Measurements from ENCODE around the gene GALNT10.

Gene GALNT10

GRCh38 chr5:154273963-154274827 is 83.7 kb downstream of the GALNT10 start:
- H3K4me3 Mint-ChIP-seq: no peak overlapping the region
- no peak for DNase-seq (ENCODE audit: low spot score in 2 of 2)
- ATAC-seq: no peak
- no peaks in the 10 kb centered on the region for H3K36me3 Mint-ChIP-seq
- H3K9me3 Mint-ChIP-seq: no peaks in the 10 kb centered on the region
- H3K27ac Mint-ChIP-seq: no peak overlapping the region
- H3K4me1 Mint-ChIP-seq: peaks cover 64% of the 10 kb centered on the region

GRCh38 chr5:154274828-154275185 is 84.3 kb downstream of the GALNT10 start:
- Mint-ChIP-seq H3K27ac (no peak overlapping the region), H3K4me3 (no peak overlapping the region), H3K4me1 (peaks cover 58% of the 10 kb centered on the region), H3K36me3 (no peaks in the 10 kb centered on the region), H3K9me3 (no peaks in the 10 kb centered on the region)
- no peak for ATAC-seq
- DNase-seq (ENCODE audit: low spot score in 2 of 2): no peak

GRCh38 chr5:154275566-154275965 is 85.0 kb downstream of the GALNT10 start:
- Mint-ChIP-seq H3K4me1 (peaks cover 58% of the 10 kb centered on the region), H3K36me3 (no peaks in the 10 kb centered on the region), H3K4me3 (no peak overlapping the region), H3K9me3 (no peaks in the 10 kb centered on the region), H3K27ac (no peak overlapping the region)
- ATAC-seq (no peak), DNase-seq (ENCODE audit: low spot score in 2 of 2) (no peak)

- DNase-seq (ENCODE audit: low spot score in 2 of 2): no peak
- peak; percentile 62 for ATAC-seq
- Mint-ChIP-seq H3K27ac (peak overlapping the region; percentile 44), H3K36me3 (no peaks in the 10 kb centered on the region), H3K4me1 (peaks cover 55% of the 10 kb centered on the region), H3K9me3 (no peaks in the 10 kb centered on the region), H3K4me3 (no peak overlapping the region)
Observed at GRCh38 chr5:154276261-154276972, 85.9 kb downstream of the GALNT10 start.

GRCh38 chr5:154276973-154277331 is 86.4 kb downstream of the GALNT10 start:
- Mint-ChIP-seq H3K36me3 (no peaks in the 10 kb centered on the region), H3K27ac (peak overlapping the region; percentile 44), H3K9me3 (no peaks in the 10 kb centered on the region), H3K4me3 (no peak overlapping the region), H3K4me1 (peaks cover 53% of the 10 kb centered on the region)
- ATAC-seq (peak; percentile 40), DNase-seq (ENCODE audit: low spot score in 2 of 2) (no peak)

- Mint-ChIP-seq H3K9me3 (no peaks in the 10 kb centered on the region), H3K4me3 (no peak overlapping the region), H3K27ac (no peak overlapping the region), H3K4me1 (peaks cover 53% of the 10 kb centered on the region), H3K36me3 (no peaks in the 10 kb centered on the region)
- ATAC-seq: no peak
- no peak for DNase-seq (ENCODE audit: low spot score in 2 of 2)
Observed at GRCh38 chr5:154277499-154277898, 87.0 kb downstream of the GALNT10 start.

- Mint-ChIP-seq H3K36me3 (no peaks in the 10 kb centered on the region), H3K4me1 (peaks cover 51% of the 10 kb centered on the region), H3K27ac (no peak overlapping the region), H3K9me3 (no peaks in the 10 kb centered on the region), H3K4me3 (no peak overlapping the region)
- DNase-seq (ENCODE audit: low spot score in 2 of 2) (no peak), ATAC-seq (no peak)
Observed at GRCh38 chr5:154278186-154278585, 87.7 kb downstream of the GALNT10 start.

- Mint-ChIP-seq H3K36me3 (no peaks in the 10 kb centered on the region), H3K9me3 (no peaks in the 10 kb centered on the region), H3K4me3 (no peak overlapping the region), H3K4me1 (peaks cover 44% of the 10 kb centered on the region), H3K27ac (no peak overlapping the region)
- no peak for DNase-seq (ENCODE audit: low spot score in 2 of 2)
- no peak for ATAC-seq
Observed at GRCh38 chr5:154278908-154279307, 88.4 kb downstream of the GALNT10 start.

GRCh38 chr5:154284433-154284832 is 93.9 kb downstream of the GALNT10 start:
- Mint-ChIP-seq H3K36me3 (no peaks in the 10 kb centered on the region), H3K27ac (no peak overlapping the region), H3K4me3 (no peak overlapping the region), H3K9me3 (no peaks in the 10 kb centered on the region), H3K4me1 (peaks cover 49% of the 10 kb centered on the region)
- ATAC-seq: peak; percentile 72
- DNase-seq (ENCODE audit: low spot score in 2 of 2): no peak

GRCh38 chr5:154285661-154286408 is 95.3 kb downstream of the GALNT10 start:
- ATAC-seq: no peak
- no peak for DNase-seq (ENCODE audit: low spot score in 2 of 2)

GRCh38 chr5:154286557-154286956 is 96.0 kb downstream of the GALNT10 start:
- H3K27ac Mint-ChIP-seq: no peak overlapping the region
- peaks cover 54% of the 10 kb centered on the region for H3K4me1 Mint-ChIP-seq
- no peaks in the 10 kb centered on the region for H3K36me3 Mint-ChIP-seq
- ATAC-seq: no peak
- H3K4me3 Mint-ChIP-seq: no peak overlapping the region
- DNase-seq (ENCODE audit: low spot score in 2 of 2): no peak
- no peaks in the 10 kb centered on the region for H3K9me3 Mint-ChIP-seq

More at GRCh38 chr5:154285661-154286408, 95.3 kb downstream of the GALNT10 start:
- peak overlapping the region; percentile 14 for H3K27ac Mint-ChIP-seq
- H3K9me3 Mint-ChIP-seq: no peaks in the 10 kb centered on the region
- no peaks in the 10 kb centered on the region for H3K36me3 Mint-ChIP-seq
- peaks cover 49% of the 10 kb centered on the region for H3K4me1 Mint-ChIP-seq
- no peak overlapping the region for H3K4me3 Mint-ChIP-seq

GRCh38 chr5:154287136-154287535 is 96.6 kb downstream of the GALNT10 start:
- no peak for DNase-seq (ENCODE audit: low spot score in 2 of 2)
- H3K9me3 Mint-ChIP-seq: no peaks in the 10 kb centered on the region
- ATAC-seq: no peak
- no peaks in the 10 kb centered on the region for H3K36me3 Mint-ChIP-seq
- no peak overlapping the region for H3K27ac Mint-ChIP-seq
- no peak overlapping the region for H3K4me3 Mint-ChIP-seq
- H3K4me1 Mint-ChIP-seq: peaks cover 55% of the 10 kb centered on the region

GRCh38 chr5:154288145-154288544 is 97.6 kb downstream of the GALNT10 start:
- Mint-ChIP-seq H3K4me1 (peaks cover 47% of the 10 kb centered on the region), H3K4me3 (no peak overlapping the region), H3K9me3 (no peaks in the 10 kb centered on the region), H3K27ac (no peak overlapping the region), H3K36me3 (no peaks in the 10 kb centered on the region)
- no peak for DNase-seq (ENCODE audit: low spot score in 2 of 2)
- ATAC-seq: no peak

- peak overlapping the region; percentile 37 for H3K27ac Mint-ChIP-seq
- no peak overlapping the region for H3K4me3 Mint-ChIP-seq
- H3K36me3 Mint-ChIP-seq: peaks cover 25% of the 10 kb centered on the region
- no peaks in the 10 kb centered on the region for H3K9me3 Mint-ChIP-seq
- DNase-seq (ENCODE audit: low spot score in 2 of 2): no peak
- peaks cover 23% of the 10 kb centered on the region for H3K4me1 Mint-ChIP-seq
- no peak for ATAC-seq
Observed at GRCh38 chr5:154291917-154292316, 101.4 kb downstream of the GALNT10 start.

GRCh38 chr5:154293219-154293618 is 102.7 kb downstream of the GALNT10 start:
- Mint-ChIP-seq H3K9me3 (no peaks in the 10 kb centered on the region), H3K27ac (no peak overlapping the region), H3K4me3 (no peak overlapping the region), H3K4me1 (peaks cover 12% of the 10 kb centered on the region), H3K36me3 (peaks cover 38% of the 10 kb centered on the region)
- DNase-seq (ENCODE audit: low spot score in 2 of 2) (no peak), ATAC-seq (no peak)

Measured in stimulated activated effector memory CD8-positive, alpha-beta T cell treated with anti-CD3 and anti-CD28 coated beads, Interleukin-12 subunit alpha, Interleukin-12 subunit beta, amount 100 ng/mL, for 72 hours (primary cell).